Keratinocyte (primary cell): Measurements from ENCODE around the gene BEND3. TPM values are rescaled to one million over a fixed set of nuclear protein-coding genes. Genes with fewer than 3 reads are reported as not detected.
A peak's percentile ranks its signal among the peaks of the same experiment; 100 is the strongest.

Experiments used
- DNase-seq: peaks from one replicate; pipeline ENCODE4 v3.0.0-alpha.2; 2011; ENCODE audit warnings: low read depth, missing footprints, low spot score
- FAIRE-seq: peaks from 2 replicates; lab custom pipeline; 2011; peaks lifted over from hg19 to GRCh38; lab: Jason Lieb, UNC
- H2AFZ ChIP-seq: 2 replicates; pipeline ENCODE4 v1.6.0; 2012; ENCODE audit warnings: low read length, control low read depth, inconsistent platforms; ENCODE audit not compliant: control insufficient read depth
- H3K27ac ChIP-seq: 2 replicates; pipeline ENCODE4 v1.5.1; 2011; ENCODE audit warnings: low read length; ENCODE audit not compliant: control insufficient read depth, insufficient read depth
- H3K27me3 ChIP-seq: 3 replicates; pipeline ENCODE4 v1.6.0; 2011; ENCODE audit warnings: low read length; ENCODE audit not compliant: control insufficient read depth, insufficient read depth; ENCODE audit errors: extremely low read depth
- H3K36me3 ChIP-seq, 2 experiments: 2 replicates in 1 of 2; 3 replicates in 1 of 2; pipeline ENCODE4 v1.5.1; 2011; ENCODE audit warnings: low read length in 2 of 2, mild to moderate bottlenecking in 1 of 2; ENCODE audit not compliant: control insufficient read depth in 2 of 2, insufficient read depth in 2 of 2; ENCODE audit errors: extremely low read depth in 1 of 2
- H3K4me1 ChIP-seq: 3 replicates; pipeline ENCODE4 v1.5.1; 2011; ENCODE audit warnings: low read length; ENCODE audit not compliant: control insufficient read depth, insufficient read depth; ENCODE audit errors: extremely low read depth
- H3K4me2 ChIP-seq: 3 replicates; pipeline ENCODE4 v1.6.0; 2011; ENCODE audit warnings: low read depth, low read length; ENCODE audit not compliant: control insufficient read depth, insufficient read depth; ENCODE audit errors: extremely low read depth
- H3K4me3 ChIP-seq, 3 experiments: fragments of 200-600 bp in 1 of 3; sonication (generic) in 1 of 3; 2 replicates in 2 of 3; 3 replicates in 1 of 3; pipeline ENCODE4 v1.5.1; 2011 to 2016; ENCODE audit warnings: low read length in 3 of 3, mild to moderate bottlenecking in 3 of 3, control low read depth in 2 of 3, inconsistent platforms in 1 of 3, low read depth in 1 of 3, mixed read lengths in 1 of 3, mixed run types in 1 of 3, moderate library complexity in 1 of 3; ENCODE audit not compliant: control insufficient read depth in 2 of 3, insufficient read depth in 2 of 3; ENCODE audit errors: extremely low read depth in 1 of 3
- H3K79me2 ChIP-seq: 2 replicates; pipeline ENCODE4 v1.6.0; 2012; ENCODE audit warnings: low read length; ENCODE audit not compliant: control insufficient read depth, insufficient read depth
- H3K9ac ChIP-seq: 3 replicates; pipeline ENCODE4 v1.6.0; 2011; ENCODE audit warnings: low read length; ENCODE audit not compliant: control insufficient read depth, insufficient read depth; ENCODE audit errors: extremely low read depth
- H3K9me1 ChIP-seq: 3 replicates; pipeline ENCODE4 v1.6.0; 2011; ENCODE audit warnings: low read length; ENCODE audit not compliant: control insufficient read depth, insufficient read depth; ENCODE audit errors: extremely low read depth
- H3K9me3 ChIP-seq: 2 replicates; pipeline ENCODE4 v1.5.1; 2012; ENCODE audit warnings: low read depth, low read length; ENCODE audit not compliant: control insufficient read depth
- H4K20me1 ChIP-seq: 3 replicates; pipeline ENCODE4 v1.6.0; 2011; ENCODE audit warnings: low read length; ENCODE audit not compliant: control insufficient read depth, insufficient read depth; ENCODE audit errors: extremely low read depth
- CTCF ChIP-seq, 3 experiments: IDR thresholded peaks in 1 of 3; conservative IDR thresholded peaks in 1 of 3; optimal IDR thresholded peaks in 1 of 3; 2 replicates in 2 of 3; 3 replicates in 1 of 3; pipeline versions ENCODE3 to v1.5.1; 2011; ENCODE audit warnings: low read length in 3 of 3, mild to moderate bottlenecking in 3 of 3, moderate library complexity in 2 of 3, control low read depth in 1 of 3, inconsistent platforms in 1 of 3; ENCODE audit not compliant: insufficient read depth in 2 of 3; ENCODE audit errors: extremely low read depth in 1 of 3
- EZH2 ChIP-seq: IDR thresholded peaks from one replicate; pipeline ENCODE4 v1.6.1; 2012; ENCODE audit warnings: inconsistent platforms, mild to moderate bottlenecking, low read length, moderate library complexity
- dilution Hi-C: fragments of 300-500 bp; cut with MboI; formaldehyde crosslinking; loops from one replicate; pipeline ENCODE4 v1.7.0; 2020; ENCODE audit warnings: low sequenced_read_pairs; ENCODE audit not compliant: extremely low pct_ligation_motif_present
- polyA plus RNA-seq, 5 experiments: library from polyadenylated mRNA; depleted of rRNA in 3 of 5; stranded (reverse) in 3 of 5; stranded (forward) in 1 of 5; unstranded in 1 of 5; fragments of >200 nt; gene quantifications; 1 replicate in 1 of 5; 2 replicates in 3 of 5; 3 replicates in 1 of 5; pipeline versions ENCODE4 v1.2.1 to v1.2.3, GENCODE V29; 2011 to 2012; ENCODE audit warnings: missing spikeins in 2 of 5, low read depth in 1 of 5, low replicate concordance in 1 of 5

Gene BEND3
- polyA plus RNA-seq, 1 donor (not counting 4 experiments of a cell fraction or from before 2014, with no cell fraction given), result 2.1 TPM

- H3K4me2 ChIP-seq, result peak overlapping the region; percentile 41
- H3K9ac ChIP-seq, result no peak overlapping the region
- no peak for DNase-seq
Measured at GRCh38 chr6:107082045-107082444, 33.3 kb downstream of the BEND3 start.

GRCh38 chr6:107080036-107080435, 35.3 kb downstream of the BEND3 start:
- Histone ChIP-seq H2AFZ (no peak overlapping the region), H3K27ac (no peak overlapping the region), H3K79me2 (no peaks in the 10 kb centered on the region), H3K36me3 (peaks cover 0 to 1% of the 10 kb centered on the region in 2 experiments), H3K27me3 (no peaks in the 10 kb centered on the region), H3K9ac (no peak overlapping the region), H3K4me3 (no peak overlapping the region), H3K9me3 (no peaks in the 10 kb centered on the region), H3K9me1 (no peaks in the 10 kb centered on the region), H3K4me1 (peaks cover 6% of the 10 kb centered on the region), H3K4me2 (no peak overlapping the region), H4K20me1 (no peaks in the 10 kb centered on the region)
- FAIRE-seq (no peak), DNase-seq (no peak)
- TF ChIP-seq EZH2 (no peak), CTCF (optimal IDR thresholded peaks at IDR 0.05 in 1 of 3, IDR thresholded peaks at IDR 0.05 in 1 of 3, conservative IDR thresholded peaks at IDR 0.05 in 1 of 3; ENCODE audit: extremely low read depth in 1 of 3, insufficient read depth in 2 of 3, low read length in 3 of 3) (peak; percentile 15 to 31 (median 29))
- dilution Hi-C loops, result no loop called here

More at GRCh38 chr6:107082045-107082444, 33.3 kb downstream of the BEND3 start:
- Histone ChIP-seq H4K20me1 (no peaks in the 10 kb centered on the region), H3K9me1 (no peaks in the 10 kb centered on the region), H3K9me3 (no peaks in the 10 kb centered on the region), H3K79me2 (no peaks in the 10 kb centered on the region), H3K4me1 (peaks cover 6% of the 10 kb centered on the region), H3K27ac (no peak overlapping the region), H3K27me3 (no peaks in the 10 kb centered on the region), H2AFZ (peak overlapping the region; percentile 58), H3K4me3 (no peak overlapping the region), H3K36me3 (no peaks in the 10 kb centered on the region)
- peak; percentile 84 for FAIRE-seq
- TF ChIP-seq EZH2 (no peak), CTCF (optimal IDR thresholded peaks at IDR 0.05 in 1 of 3, IDR thresholded peaks at IDR 0.05 in 1 of 3, conservative IDR thresholded peaks at IDR 0.05 in 1 of 3; ENCODE audit: extremely low read depth in 1 of 3, insufficient read depth in 2 of 3, low read length in 3 of 3) (peak in 1 of 3 experiments; percentile 63)
- dilution Hi-C loops, result no loop called here
